Kidney capillary endothelial cell (primary cell): ENCODE data around the gene NR6A1.

Experiments used
- DNase-seq: peaks from one replicate; pipeline ENCODE4 v3.0.0-alpha.2; 2018; ENCODE audit warnings: low spot score

The NR6A1 gene

GRCh38 chr9:124771021-124771866, at the start of gene NR6A1:
NR6A1 (minus strand) TSS chr9:124771311.
- DNase-seq = peak; percentile 96

DNA sequence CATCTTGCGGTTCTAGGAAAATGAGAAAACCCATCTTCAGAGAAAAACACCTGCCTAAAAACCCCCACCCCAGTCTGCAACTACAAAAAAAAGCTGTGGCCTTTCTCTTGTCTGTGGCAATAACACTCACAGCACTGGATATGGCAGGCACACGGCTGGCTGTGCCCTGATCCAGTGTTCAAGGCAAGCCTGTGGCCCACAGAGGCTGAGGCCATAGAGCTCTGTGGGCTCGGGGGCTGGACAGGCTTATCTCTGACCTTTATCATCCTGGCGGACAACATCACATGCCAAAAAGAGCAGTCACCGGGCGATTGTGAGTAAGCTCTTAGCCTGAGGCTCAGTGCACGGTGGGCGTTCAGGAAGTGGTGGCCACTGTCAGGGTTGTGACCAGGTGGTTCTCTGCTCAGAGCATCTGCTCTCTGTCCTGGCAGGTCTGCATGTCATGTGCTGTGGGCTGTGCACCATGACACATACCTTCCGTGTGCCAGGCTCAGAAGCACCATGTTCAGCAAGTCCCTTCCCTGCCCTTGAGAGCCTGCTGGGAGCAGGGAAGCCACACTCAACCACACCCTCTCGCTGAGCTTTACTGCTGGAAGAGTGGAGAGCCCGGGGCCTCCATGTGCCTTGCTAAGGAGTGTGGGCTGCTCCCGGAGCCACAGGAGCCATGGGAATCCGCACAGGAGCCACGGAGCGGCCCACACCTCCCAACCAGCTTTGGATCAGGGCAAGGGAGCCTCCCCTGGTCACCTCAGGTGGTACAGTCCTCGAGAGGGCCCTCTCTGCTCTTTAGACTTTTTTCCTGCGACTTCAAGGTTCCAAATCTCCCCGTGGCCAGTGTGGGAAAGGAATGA, 47.5 kb upstream of the NR6A1 start:
- no peak for DNase-seq

GRCh38 chr9:124815601-124816000, 44.5 kb upstream of the NR6A1 start:
- no peak for DNase-seq

DNA sequence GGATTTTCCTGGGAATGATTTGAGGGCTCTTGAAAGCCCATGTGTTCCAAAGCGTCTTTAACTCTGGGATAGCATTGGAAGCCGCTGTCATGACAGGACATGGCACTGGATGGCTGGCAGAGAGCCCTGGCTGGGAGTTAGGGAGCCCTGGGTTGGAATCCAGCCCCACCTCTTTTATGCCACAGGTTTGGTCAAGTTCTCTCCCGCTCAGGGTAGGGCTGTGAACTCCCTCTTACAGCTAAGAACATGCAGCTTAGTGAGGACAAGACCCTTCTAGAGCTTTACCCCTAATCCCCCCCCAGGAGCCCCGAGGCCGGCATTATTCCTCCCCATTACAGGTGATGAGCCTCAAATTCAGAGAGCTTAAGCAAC, 43.0 kb upstream of the NR6A1 start:
- DNase-seq = no peak

DNA sequence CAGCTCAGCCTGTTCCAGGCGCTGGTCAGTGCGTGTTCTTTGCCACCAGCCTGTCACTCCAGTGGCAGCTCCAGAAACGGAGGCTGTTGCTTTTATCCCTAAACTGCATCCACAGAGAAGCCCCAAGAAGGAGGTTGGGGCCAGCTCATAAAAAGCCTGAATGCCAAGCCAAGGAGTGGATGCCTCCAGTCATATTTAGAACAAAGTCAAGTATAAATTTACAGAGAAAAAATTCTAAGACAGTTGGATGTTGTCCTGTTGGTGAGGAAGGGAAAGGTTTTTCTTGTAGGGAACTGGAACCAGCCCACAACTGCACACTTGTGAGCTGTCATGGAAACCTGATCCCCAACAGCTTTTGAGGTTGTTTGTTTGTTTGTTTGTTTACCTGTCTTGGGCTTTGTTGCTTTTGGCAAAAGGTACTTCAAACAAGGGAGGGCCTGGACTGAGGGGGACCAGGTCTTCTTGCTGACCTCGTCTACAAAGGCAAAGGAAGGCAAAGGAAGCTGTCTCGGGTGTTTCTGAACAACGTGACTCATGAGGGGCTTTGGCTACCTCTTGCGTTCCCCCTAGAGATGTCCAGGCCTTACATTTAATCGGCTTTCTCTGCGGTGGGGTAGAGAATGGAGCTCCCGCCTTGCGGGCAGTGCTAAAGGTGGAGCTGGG, 42.5 kb upstream of the NR6A1 start:
- DNase-seq = no peak

- DNase-seq = no peak
Observed at GRCh38 chr9:124813041-124813440, 41.9 kb upstream of the NR6A1 start.

- DNase-seq = no peak
Observed at GRCh38 chr9:124812441-124812876, 41.3 kb upstream of the NR6A1 start.

- no peak for DNase-seq
Observed at GRCh38 chr9:124810663-124811355, 39.7 kb upstream of the NR6A1 start.

GRCh38 chr9:124809741-124810500, 38.8 kb upstream of the NR6A1 start:
- no peak for DNase-seq

DNA sequence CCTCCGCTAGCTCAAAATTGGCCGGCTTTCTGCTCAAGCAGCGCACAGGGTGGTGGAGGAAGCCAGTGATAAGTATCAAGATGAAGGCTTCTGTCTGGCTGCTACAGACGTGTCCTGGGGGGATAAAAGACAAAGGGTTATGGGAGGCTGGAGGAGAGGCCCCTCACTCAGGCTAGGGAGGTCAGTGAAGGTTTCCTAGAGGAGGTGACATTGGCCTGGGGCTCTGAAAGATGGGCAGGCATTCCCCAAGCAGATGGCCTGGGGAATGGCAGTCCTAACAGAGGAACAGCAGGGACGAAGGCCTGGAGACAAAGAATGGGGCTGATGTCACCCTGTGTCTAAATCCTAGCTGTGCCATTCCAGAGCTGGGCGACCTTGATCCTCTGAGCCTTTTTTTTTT, 38.1 kb upstream of the NR6A1 start:
- DNase-seq = no peak

DNA sequence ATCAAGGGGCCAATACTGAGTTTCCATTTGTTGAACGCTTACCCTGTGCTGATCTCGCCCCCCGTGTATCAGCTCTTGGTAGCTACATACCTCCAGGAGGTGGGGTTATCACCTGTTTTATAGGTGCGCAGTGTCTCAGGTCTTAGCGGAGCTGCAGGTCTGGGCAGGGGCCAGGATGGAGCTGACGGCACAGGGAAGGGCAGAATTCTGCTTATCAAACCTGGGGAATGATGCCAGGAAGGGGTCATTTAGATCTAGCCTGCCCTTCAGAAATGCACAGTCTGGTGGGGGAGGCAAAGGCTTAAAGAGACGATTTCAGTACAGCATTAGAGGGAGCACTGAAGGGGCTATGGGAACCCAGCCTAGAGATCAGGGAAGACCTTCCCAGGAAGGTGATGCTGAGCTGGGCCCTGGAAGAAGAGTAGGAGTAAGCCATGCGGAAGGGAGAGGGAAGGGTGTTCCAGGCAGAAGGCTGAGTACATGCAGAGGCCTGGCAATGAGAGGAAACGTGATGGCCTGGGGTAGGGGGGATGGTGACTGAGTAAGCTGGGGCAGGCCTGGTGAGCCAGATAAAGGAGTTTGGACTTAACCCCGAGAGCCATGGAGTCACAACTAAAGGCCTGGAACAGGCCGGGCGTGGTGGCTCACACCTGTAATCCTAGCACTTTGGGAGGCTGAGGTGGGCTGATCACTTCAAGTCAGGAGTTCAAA, 37.3 kb upstream of the NR6A1 start:
- no peak for DNase-seq

GRCh38 chr9:124805186-124805585, 34.1 kb upstream of the NR6A1 start:
- DNase-seq = no peak

DNA sequence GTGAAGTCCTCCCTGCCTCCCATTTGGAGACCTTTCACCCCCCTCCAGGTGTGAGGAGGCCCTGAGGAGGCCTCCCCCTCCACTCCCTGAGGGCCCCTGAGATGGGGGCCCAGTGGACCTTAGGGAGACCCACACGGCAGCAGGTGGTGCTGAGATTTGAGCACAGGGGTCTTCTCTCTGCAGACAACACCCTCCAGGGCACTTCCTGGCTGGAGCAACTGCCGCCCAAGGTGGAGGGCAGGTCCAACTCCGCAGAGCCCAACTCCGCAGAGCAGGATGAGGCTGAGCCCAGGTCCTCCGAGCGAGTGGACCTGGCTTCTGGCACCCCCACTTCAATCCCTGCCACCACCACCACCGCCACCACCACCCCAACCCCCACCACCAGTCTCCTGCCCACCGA, 32.8 kb upstream of the NR6A1 start:
- no peak for DNase-seq

GRCh38 chr9:124802426-124802825, 31.3 kb upstream of the NR6A1 start:
- DNase-seq = no peak

DNA sequence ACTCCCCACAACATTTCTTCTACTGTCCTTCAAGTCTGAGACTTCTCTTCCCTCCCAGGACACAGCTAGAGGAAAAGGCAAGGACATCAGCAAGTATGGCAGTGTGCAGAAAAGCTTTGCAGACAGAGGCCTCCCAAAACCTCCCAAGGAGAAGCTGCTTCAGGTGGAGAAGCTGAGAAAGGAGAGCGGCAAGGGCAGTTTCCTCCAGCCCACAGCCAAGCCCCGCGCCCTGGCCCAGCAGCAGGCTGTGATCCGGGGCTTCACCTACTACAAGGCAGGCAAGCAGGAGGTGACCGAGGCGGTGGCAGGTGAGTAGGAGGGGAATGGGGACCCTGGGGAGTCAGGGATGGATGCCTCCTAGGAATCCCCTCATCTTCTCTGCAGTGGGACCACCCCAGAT, 30.2 kb upstream of the NR6A1 start:
- DNase-seq = no peak

DNA sequence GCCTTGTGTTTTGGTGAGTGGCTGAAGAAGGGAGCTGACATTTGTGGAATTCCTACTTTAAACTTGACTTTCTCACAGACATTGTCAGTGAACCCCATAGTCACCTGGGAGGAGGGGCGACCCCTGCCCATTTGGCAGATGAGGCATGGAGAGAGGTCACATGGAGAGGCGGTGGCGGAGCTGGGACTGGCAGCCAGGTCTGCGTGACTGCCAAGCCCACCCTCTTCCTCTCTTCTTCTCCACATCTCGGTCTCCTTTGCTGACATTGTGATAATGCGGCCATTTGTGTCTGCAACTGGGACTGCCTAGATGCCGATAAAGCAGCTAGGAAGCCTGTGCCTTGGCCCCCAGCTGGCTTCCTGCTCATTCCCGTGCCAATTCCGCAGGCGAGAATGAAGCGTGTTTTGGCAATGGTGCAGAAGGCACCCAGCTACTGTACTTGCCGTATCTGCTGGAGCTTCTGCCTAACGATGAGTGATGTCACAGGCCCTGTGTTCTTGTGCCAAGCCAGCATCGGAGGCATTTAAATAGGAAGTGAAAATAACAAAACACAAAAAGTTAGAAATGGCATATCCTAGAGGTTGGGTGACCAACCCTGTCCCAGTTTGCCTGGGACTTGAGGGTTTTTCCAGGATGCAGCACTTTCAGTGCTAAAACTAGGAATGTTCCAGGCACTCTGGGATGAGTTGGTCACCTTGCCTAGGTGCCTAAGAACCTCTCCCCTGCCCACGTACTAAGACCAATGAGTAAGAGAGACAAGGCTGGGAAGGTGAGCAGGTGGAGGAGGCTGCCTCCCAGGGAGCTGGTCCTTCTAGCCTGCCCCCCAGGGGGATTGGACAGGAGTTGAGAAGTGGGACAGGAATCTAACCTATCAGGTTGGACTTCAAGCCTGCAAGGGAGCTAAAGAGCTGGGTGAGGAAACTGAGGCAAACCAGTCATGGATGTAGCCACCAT, 29.5 kb upstream of the NR6A1 start:
- no peak for DNase-seq

DNA sequence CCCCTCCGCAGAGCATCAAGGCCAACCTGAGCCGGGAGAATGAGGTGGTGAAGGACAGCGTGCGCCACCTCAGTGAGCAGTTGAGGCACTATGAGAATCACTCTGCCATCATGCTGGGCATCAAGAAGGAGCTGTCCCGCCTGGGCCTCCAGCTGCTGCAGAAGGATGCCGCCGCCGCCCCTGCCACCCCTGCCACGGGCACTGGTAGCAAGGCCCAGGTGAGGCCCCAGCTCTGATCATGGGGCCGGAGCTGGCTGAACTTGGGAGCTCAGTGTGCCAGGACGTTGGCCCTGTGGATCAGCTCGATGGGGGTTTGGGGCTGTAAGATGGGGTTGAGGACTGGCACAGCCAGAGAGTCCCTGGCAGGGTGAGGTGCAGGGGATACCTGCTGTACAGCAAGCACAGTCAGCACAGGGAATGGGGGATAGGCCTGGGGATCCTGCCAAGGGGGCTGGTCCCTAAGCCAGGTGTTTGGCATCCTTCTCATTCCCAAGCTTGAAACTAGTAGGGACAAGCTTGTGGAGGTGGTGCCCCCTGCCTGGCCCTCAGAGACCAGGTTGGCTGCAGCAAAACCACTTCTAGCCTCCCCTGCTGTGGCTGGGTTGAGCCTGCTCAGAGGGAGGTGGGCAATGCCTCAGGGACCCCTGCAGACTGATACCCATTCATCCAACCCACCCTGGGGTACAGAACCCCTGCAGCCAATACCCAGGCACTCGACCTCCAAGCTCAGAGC, 28.3 kb upstream of the NR6A1 start:
- DNase-seq = no peak

- no peak for DNase-seq
Observed at GRCh38 chr9:124797343-124798103, 26.4 kb upstream of the NR6A1 start.
